HUES6 (cell line): Measurements from ENCODE around the gene TARS3.

Experiments
- H3K27ac ChIP-seq: 2 replicates; pipeline ENCODE4 v1.7.0; 2013; ENCODE audit warnings: low read depth, mild to moderate bottlenecking, low read length, inconsistent platforms
- H3K27me3 ChIP-seq: 2 replicates; pipeline ENCODE4 v1.6.1; 2013; ENCODE audit warnings: low read length; ENCODE audit not compliant: control insufficient read depth, insufficient read depth
- H3K36me3 ChIP-seq: 2 replicates; pipeline ENCODE4 v1.6.1; 2013; ENCODE audit warnings: low read length; ENCODE audit not compliant: control insufficient read depth, insufficient read depth
- H3K4me1 ChIP-seq: 2 replicates; pipeline ENCODE4 v1.6.1; 2013; ENCODE audit warnings: low read length; ENCODE audit not compliant: control insufficient read depth, insufficient read depth
- H3K4me3 ChIP-seq: 2 replicates; pipeline ENCODE4 v1.5.1; 2013; ENCODE audit warnings: low read depth, low read length
- H3K9ac ChIP-seq: one replicate; pipeline ENCODE4 v1.6.1; 2013; ENCODE audit warnings: mild to moderate bottlenecking, low read length
- H3K9me3 ChIP-seq: 2 replicates; pipeline ENCODE4 v1.6.1; 2013; ENCODE audit warnings: low read depth, low read length; ENCODE audit not compliant: control insufficient read depth, insufficient read depth

TARS3 gene

GRCh38 chr15:101731746-101732145 is 7.5 kb upstream of the TARS3 start:
- no peaks in the 10 kb centered on the region for H3K4me1 ChIP-seq
- no peak overlapping the region for H3K27ac ChIP-seq
- H3K36me3 ChIP-seq: no peaks in the 10 kb centered on the region
- no peaks in the 10 kb centered on the region for H3K9me3 ChIP-seq
- no peak overlapping the region for H3K4me3 ChIP-seq
- H3K27me3 ChIP-seq: no peaks in the 10 kb centered on the region
- no peak overlapping the region for H3K9ac ChIP-seq

GRCh38 chr15:101727186-101727585 is 2.9 kb upstream of the TARS3 start:
- no peak overlapping the region for H3K9ac ChIP-seq
- 0 out of 2 replicates have a peak, but pooled peaks cover 4% of the 10 kb centered on the region for H3K27me3 ChIP-seq
- H3K4me3 ChIP-seq: no peak overlapping the region
- H3K9me3 ChIP-seq: no peaks in the 10 kb centered on the region
- no peak overlapping the region for H3K27ac ChIP-seq
- peaks cover 9% of the 10 kb centered on the region for H3K4me1 ChIP-seq
- H3K36me3 ChIP-seq: no peaks in the 10 kb centered on the region

- Histone ChIP-seq H3K9ac (no peak overlapping the region), H3K9me3 (no peaks in the 10 kb centered on the region), H3K4me3 (no peak overlapping the region), H3K4me1 (peaks cover 9% of the 10 kb centered on the region), H3K36me3 (peaks cover 11% of the 10 kb centered on the region), H3K27ac (no peak overlapping the region), H3K27me3 (0 out of 2 replicates have a peak, but pooled peaks cover 4% of the 10 kb centered on the region)
Observed at GRCh38 chr15:101725073-101725472, 800 bp upstream of the TARS3 start.

GRCh38 chr15:101724675-101725005 is 367 bp upstream of the TARS3 start:
- Histone ChIP-seq H3K9me3 (no peaks in the 10 kb centered on the region), H3K27me3 (0 out of 2 replicates have a peak, but pooled peaks cover 4% of the 10 kb centered on the region), H3K4me1 (peaks cover 9% of the 10 kb centered on the region), H3K4me3 (peak overlapping the region; percentile 41), H3K36me3 (peaks cover 15% of the 10 kb centered on the region), H3K27ac (no peak overlapping the region), H3K9ac (no peak overlapping the region)

- Histone ChIP-seq H3K36me3 (peaks cover 23% of the 10 kb centered on the region), H3K27ac (no peak overlapping the region), H3K9me3 (no peaks in the 10 kb centered on the region), H3K4me1 (peaks cover 9% of the 10 kb centered on the region), H3K27me3 (0 out of 2 replicates have a peak, but pooled peaks cover 4% of the 10 kb centered on the region), H3K9ac (peak overlapping the region; percentile 89), H3K4me3 (peak overlapping the region; percentile 84)
Observed at GRCh38 chr15:101723171-101723873, 951 bp downstream of the TARS3 start.

- H3K9ac ChIP-seq: no peak overlapping the region
- H3K27me3 ChIP-seq: 0 out of 2 replicates have a peak, but pooled peaks cover 4% of the 10 kb centered on the region
- H3K9me3 ChIP-seq: no peaks in the 10 kb centered on the region
- no peak overlapping the region for H3K27ac ChIP-seq
- no peak overlapping the region for H3K4me3 ChIP-seq
- H3K36me3 ChIP-seq: peaks cover 30% of the 10 kb centered on the region
- peaks cover 4% of the 10 kb centered on the region for H3K4me1 ChIP-seq
Observed at GRCh38 chr15:101718896-101719295, 5.4 kb downstream of the TARS3 start.

- Histone ChIP-seq H3K9me3 (no peaks in the 10 kb centered on the region), H3K27ac (no peak overlapping the region), H3K36me3 (peaks cover 28% of the 10 kb centered on the region), H3K4me1 (no peaks in the 10 kb centered on the region; the same call in 1 of the 2 replicates), H3K9ac (no peak overlapping the region), H3K4me3 (no peak overlapping the region), H3K27me3 (no peaks in the 10 kb centered on the region)
Observed at GRCh38 chr15:101712078-101712477, 12.2 kb downstream of the TARS3 start.

GRCh38 chr15:101710806-101711205 is 13.5 kb downstream of the TARS3 start:
- Histone ChIP-seq H3K27ac (no peak overlapping the region), H3K36me3 (peaks cover 28% of the 10 kb centered on the region), H3K27me3 (no peaks in the 10 kb centered on the region), H3K9ac (no peak overlapping the region), H3K4me3 (no peak overlapping the region), H3K4me1 (no peaks in the 10 kb centered on the region; the same call in 1 of the 2 replicates), H3K9me3 (no peaks in the 10 kb centered on the region)

- no peak overlapping the region for H3K9ac ChIP-seq
- H3K4me3 ChIP-seq: no peak overlapping the region
- no peaks in the 10 kb centered on the region for H3K9me3 ChIP-seq
- no peaks in the 10 kb centered on the region for H3K27me3 ChIP-seq
- no peaks in the 10 kb centered on the region; the same call in 1 of the 2 replicates for H3K4me1 ChIP-seq
- peaks cover 26% of the 10 kb centered on the region for H3K36me3 ChIP-seq
- H3K27ac ChIP-seq: no peak overlapping the region
Observed at GRCh38 chr15:101709466-101709865, 14.8 kb downstream of the TARS3 start.

- H3K36me3 ChIP-seq: peaks cover 24% of the 10 kb centered on the region
- no peak overlapping the region for H3K4me3 ChIP-seq
- H3K9ac ChIP-seq: no peak overlapping the region
- H3K4me1 ChIP-seq: no peaks in the 10 kb centered on the region; the same call in 1 of the 2 replicates
- H3K9me3 ChIP-seq: no peaks in the 10 kb centered on the region
- H3K27me3 ChIP-seq: no peaks in the 10 kb centered on the region
- H3K27ac ChIP-seq: no peak overlapping the region
Observed at GRCh38 chr15:101707983-101708382, 16.3 kb downstream of the TARS3 start.

- Histone ChIP-seq H3K4me1 (no peaks in the 10 kb centered on the region), H3K36me3 (peaks cover 45% of the 10 kb centered on the region), H3K9me3 (no peaks in the 10 kb centered on the region), H3K4me3 (no peak overlapping the region), H3K27ac (no peak overlapping the region), H3K9ac (no peak overlapping the region), H3K27me3 (no peaks in the 10 kb centered on the region)
Observed at GRCh38 chr15:101702077-101702476, 22.2 kb downstream of the TARS3 start.
